DMS79 treated with DMSO at 0.1 percent for 48 hours (cell line): Measurements from ENCODE around the gene SALL1.

Experiments used
- DNase-seq: peaks from one replicate; lab custom pipeline; 2025; lab: John Stamatoyannopoulos, UW

SALL1 gene

DNA sequence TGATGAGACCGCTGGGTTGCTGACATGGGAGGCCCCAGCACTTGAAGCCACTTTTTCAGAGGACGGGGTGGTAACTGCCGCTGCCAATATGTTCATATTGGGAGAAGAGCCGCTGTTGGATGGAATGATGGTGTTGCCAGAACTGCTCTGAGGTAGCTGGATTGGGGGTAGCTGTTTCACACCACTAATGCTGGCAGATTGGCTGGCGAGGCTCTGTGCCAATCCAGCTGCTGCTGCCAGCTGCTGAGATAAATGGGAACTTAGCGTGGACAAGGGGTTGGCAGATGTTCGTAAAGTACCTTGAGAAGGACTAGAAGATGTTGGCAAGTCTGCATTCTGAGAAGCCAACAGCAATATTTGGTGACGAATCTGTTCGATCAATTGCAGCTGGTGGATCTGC is 10.0 kb downstream of the SALL1 start:
- no peak for DNase-seq

DNA sequence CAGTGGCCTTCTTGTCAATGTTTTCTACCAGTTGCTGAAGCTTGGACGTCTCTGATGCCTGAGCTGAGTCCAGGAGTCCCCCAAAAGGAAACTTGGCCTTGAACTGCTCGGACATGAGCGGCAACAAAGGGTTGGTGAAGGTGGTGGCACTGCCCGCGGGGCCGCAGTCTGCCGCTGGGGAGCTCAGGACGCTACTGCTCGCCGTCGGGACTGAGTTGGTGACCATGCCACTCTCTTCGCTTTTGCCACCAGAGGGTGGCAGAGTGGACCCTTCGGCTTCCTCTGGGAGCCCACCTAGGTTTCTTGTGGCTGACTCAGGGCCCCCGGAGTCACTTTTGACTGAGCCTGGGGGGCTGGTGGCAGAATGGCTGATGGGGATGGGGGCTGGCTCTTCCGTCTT is 11.0 kb downstream of the SALL1 start:
- no peak for DNase-seq

DNA sequence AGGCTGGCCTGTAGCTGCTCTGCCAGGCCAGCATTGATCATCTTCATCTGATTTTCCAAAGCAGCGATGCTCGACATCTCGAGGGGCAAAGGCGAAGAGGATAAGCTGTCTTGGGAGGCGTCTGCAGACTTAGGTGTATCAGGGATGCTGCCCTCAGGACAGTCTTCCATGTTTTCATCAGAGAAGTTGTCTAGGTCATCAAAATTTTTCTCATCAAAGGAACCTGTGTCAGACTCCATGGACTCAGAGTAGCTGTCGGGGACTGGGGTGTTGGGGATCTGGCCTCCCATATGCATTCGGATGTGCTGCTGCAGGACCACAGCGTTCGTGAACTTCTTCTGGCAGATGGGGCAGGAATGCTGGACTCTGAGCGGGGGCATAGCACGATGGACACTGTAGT is 11.5 kb downstream of the SALL1 start:
- no peak for DNase-seq

DNA sequence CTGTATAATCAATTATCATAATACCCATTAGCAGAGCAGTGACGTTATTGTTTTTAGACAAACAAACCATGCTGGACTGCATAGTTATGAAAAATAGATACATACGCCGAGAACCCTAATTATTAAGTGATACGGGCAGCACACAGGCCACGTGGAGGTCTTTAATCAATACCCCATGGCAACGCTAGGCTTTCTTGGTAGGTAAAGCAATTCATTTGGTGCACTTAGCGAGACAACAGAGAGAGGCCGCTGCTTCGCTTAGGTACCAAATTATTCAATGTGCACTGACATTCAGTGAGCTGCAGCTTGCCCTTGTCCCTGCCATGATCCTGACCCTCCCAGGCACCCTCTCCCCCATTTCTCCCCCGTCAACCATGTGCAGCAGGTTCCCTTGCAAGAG is 12.9 kb downstream of the SALL1 start:
- DNase-seq, result no peak

- no peak for DNase-seq
Observed at GRCh38 chr16:51137097-51137496, 14.0 kb downstream of the SALL1 start.

DNA sequence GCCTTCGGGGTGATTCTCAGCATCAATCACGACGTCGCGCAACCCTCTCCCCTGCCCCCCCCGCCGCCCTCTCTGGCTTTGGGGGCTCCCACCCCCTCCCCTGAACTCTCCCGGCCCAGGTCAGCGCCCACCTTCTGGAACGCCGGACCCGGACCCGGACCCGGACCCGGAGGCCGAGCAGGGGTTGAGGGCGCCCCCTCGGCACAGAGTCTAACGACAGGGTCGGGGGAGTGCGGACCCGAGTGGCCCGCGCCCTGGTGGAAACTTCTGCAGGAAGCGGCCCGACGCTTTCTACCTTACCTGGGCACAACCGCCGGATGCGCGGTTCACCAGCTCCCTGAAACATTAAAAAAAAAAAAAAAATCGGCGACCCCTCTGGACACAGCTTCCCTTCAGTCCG is 16.2 kb downstream of the SALL1 start:
- no peak for DNase-seq

DNA sequence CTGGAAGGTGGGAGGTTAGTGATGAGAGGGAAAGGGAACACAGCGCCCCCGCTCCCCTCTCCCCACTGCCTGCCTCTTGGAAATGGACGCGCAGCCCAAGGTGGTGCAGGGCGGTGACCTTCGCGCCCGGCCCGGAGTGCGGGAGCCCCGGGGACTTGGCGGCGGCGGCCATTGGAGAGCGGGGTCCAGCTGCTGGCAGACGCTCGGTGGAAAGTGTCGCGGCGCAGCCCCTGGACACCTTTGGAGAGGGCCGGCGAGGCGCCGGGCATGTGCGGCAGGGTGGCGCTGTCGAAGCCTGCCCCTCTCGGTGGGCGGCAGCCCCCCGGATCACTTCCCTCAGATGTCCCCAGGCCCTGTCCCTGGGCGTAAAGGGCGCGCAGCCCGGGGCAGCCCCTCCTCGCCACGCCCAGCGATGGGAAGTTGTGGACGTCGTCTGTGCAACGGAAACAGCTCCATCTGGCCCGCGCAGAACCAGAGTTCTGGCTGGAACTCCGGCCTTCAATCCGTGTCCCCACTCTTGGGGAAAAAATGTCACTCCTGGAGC is 16.7 kb downstream of the SALL1 start:
- DNase-seq, result no peak

DNA sequence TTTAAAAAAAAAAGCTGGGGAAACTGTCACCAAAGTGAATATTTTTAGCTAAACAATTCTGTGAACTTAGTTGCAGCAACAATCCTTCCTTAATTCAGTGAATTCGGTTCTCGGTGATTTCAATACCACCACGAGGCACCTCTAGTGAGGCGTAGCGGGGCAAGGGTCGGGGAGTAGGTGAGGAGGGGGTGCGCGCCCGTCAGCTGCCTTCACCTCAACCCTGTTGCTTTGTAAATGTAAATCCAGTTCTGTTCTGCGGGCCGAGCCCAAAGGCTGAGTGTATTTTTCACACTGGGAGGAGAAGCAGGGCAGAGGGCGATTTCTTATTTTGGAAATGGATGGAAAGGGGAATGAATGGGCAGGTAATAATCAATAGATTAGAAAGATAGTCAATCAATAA is 17.4 kb downstream of the SALL1 start:
- no peak for DNase-seq

DNA sequence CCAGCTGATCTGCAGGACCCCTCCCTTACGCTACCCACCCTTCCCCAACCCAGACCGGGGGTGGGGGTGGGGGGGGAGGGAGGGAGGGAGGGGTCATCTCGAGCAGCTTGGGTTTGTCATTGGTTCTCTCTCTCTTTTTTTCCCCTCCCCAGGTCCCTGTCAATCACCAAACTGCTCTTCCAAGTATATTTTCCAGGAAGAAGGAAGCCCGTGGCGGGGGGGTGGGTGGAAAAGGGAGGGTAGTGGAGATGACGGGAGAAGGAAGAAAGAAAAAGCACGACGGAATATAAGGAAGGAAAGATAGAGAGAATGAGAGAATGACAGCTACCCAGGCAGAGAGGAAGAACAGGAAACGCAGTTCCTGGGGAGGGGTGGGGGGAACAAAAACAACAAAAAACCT is 17.9 kb downstream of the SALL1 start:
- DNase-seq, result no peak

- DNase-seq, result no peak
Observed at GRCh38 chr16:51132490-51133115, 18.5 kb downstream of the SALL1 start.

DNA sequence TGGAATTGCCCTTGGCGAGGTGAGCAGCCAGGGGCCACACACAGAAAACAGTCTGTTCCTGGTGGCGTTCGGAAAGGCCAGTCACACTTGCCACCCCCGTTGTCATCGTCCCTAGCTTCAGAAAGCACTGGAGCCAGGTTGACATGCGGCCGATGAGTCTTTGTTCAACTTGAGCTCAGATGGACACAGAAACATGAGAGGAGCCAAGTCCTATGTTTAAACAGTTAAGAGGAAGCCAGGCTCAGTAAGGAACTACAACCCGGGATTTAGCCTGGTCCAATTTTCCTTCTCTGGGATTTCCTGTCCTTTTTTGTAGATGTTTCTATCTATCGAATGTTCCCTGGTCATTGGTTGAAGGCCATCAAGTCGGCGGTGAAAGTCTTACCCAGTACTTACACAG is 19.5 kb downstream of the SALL1 start:
- DNase-seq, result no peak

GRCh38 chr16:51129105-51129504 is 22.0 kb downstream of the SALL1 start:
- DNase-seq, result peak; percentile 27

DNA sequence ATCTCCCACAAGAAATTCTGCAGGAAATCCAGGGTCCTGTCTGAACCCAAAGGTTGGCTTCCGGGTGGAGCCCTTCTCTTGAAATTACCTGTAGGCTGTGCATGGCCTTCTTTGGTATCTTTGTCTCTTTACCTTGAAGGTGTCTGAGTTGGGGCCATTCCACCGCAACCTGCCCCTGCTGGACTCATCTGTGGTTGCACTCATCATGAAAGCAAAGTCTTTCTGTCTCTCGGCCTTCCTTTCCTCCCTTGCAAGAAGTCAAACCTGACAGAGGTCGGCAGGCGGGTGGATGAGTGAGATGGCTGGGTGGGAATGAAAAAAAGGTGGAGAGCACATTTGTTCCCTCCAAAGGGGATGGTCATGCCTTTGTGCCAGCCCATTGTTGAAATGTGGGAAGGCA is 25.1 kb downstream of the SALL1 start:
- DNase-seq, result no peak

GRCh38 chr16:51124896-51125295 is 26.2 kb downstream of the SALL1 start:
- no peak for DNase-seq

DNA sequence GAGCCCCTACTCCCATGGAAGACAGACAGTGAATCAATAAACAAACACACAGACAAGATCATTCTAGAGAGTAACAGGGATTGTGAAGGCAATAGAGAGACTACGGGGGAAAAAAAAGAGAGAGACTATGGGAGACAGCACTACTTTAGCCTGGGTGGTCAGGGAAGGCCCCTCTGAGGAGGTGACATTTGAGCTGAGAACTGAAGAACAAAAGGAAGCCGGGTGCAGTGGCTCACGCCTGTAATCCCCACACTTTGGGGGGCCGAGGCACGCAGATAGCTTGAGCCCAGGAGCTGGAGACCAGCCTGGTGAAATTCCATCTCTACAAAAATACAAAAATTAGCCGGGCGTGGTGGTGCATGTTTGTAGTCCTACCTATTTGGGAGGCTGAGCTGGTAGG is 29.2 kb downstream of the SALL1 start:
- DNase-seq, result no peak

- DNase-seq, result no peak
Observed at GRCh38 chr16:51120730-51121347, 30.2 kb downstream of the SALL1 start.

DNA sequence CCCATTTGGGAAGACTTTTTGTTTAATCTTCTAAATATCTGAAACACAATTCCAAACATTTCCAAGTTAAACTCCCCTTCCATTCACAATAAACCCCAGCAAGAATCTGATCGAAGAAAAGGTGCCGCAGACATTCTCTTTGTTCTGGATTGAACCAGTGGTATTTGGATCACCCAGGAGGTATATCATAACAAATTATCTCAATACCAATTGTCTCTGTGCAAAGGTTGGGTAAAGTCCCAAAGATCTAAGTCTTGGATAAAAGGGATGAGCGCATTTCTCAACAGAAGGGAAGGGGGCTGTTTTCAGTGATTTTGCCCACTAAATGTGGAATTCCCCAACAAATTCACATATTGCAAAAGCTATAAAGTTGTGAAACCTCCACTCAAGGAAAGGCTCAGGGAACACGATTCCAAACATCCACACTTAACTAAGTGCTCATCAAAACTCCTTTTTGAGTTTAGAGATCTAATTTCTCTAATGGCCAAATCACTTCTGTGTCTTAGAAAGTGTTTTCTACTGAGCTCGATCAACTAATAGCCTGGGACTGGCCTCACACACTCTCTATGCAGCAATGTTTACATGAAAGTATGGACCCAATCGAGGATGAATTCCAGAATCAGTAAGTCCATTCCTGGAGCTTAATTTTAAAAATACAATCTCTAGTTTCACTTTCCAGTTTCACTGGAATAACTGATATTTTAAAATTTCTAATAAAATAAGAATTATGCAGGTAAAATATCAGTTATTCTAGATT is 30.9 kb downstream of the SALL1 start:
- DNase-seq, result no peak

GRCh38 chr16:51119556-51119955 is 31.5 kb downstream of the SALL1 start:
- no peak for DNase-seq

- DNase-seq, result no peak
Observed at GRCh38 chr16:51116353-51116752, 34.7 kb downstream of the SALL1 start.

DNA sequence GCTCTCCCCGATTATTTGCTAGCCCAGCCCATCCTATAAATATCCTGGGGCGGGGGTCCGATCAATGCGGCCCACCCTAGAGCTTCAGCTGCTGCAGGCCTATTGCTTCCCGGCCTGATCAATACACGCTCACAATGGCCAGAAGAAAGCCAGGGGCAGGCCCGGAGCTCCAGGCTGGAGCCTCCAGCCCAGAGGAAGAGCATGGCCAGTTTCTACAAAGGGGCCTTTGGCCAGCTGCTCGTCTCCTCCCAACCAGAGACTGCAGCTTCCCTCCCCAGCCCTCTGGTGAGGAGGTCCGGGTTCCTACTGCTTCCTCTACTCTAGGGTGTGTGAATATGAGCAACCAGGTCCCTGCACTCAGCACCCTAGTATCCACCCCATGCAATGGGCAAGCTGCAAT is 36.7 kb downstream of the SALL1 start:
- no peak for DNase-seq

DNA sequence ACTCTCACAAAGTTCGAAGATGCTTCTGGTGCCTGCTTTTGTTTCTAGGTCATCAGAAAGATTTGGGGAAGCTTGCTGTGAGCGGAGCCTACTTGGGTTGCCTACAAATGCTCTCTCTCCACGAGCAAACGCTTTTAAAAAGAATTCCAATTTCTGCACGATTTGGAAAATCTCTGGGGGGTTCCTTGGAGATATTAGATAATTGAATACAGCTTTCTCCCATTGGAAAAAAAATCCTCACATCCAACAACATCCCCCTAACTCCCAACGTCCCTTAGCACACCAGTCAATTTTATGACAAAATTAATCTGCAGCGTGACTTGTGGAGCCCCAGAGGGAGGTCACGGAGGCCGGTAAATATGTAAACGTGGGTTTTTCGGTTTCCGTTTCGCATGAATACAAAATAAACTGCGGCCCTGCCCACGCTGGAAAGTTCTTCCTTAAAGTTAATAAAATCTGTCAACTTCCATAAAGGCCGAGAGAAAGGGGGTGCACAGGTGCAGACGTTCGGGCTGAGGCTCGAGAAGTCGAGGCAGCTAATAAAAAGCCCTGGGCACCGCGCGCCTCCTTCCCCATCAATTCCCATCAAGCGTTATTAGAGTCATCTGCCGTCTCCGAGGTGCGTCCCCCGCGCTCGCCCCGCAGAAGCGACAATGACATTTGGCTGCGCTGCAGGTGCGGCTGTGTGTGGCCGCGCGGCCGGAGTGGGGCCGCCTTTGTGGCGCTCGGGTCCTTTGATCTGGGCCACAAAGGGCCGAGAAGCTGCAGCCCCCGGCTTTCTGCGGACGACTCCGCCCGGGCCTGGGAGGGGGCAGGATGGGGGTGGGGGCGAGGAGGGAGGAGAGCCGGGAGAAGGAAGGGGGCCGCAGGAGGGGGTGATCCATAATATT is 37.6 kb downstream of the SALL1 start:
- DNase-seq, result no peak

GRCh38 chr16:51112323-51112722 is 38.7 kb downstream of the SALL1 start:
- DNase-seq, result no peak
